ENCODE data around the gene IGSF23.

DNA sequence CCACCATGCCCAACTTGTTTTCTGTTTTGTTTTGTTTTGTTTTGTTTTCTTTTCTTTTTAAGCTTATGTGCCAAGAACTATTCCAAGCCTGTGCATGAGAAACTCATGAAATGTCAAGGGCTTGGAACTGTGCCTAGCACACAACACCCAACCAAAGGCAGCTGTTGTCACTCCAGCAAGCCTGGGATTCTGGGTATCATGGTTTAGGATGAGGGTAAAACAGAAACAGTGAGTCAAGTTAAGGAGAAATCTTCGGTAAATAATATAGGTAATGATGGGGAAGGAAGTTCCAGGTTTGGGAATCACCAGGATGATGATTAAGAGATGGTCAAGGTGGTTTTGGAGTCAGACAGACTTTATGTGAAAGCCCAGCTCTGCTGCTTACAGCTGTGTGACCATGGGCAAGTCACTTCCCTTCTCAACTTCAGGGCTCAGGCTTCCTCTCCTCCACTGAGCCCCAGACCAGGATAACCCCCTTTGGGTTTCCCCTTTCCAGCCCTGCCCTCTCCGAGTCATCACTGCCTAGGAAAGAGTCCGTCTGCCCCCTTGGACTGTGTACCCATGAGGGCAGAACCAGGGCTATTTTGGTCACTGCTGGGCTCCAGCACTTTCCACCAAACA, 35.4 kb downstream of the IGSF23 start:
- TF ChIP-seq, protein P1, sequence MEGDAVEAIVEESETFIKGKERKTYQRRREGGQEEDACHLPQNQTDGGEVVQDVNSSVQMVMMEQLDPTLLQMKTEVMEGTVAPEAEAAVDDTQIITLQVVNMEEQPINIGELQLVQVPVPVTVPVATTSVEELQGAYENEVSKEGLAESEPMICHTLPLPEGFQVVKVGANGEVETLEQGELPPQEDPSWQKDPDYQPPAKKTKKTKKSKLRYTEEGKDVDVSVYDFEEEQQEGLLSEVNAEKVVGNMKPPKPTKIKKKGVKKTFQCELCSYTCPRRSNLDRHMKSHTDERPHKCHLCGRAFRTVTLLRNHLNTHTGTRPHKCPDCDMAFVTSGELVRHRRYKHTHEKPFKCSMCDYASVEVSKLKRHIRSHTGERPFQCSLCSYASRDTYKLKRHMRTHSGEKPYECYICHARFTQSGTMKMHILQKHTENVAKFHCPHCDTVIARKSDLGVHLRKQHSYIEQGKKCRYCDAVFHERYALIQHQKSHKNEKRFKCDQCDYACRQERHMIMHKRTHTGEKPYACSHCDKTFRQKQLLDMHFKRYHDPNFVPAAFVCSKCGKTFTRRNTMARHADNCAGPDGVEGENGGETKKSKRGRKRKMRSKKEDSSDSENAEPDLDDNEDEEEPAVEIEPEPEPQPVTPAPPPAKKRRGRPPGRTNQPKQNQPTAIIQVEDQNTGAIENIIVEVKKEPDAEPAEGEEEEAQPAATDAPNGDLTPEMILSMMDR (IDR thresholded peaks at IDR 0.05) = no peak
- TF ChIP-seq POLR2A (IDR thresholded peaks at IDR 0.05) = no peak
